ENCODE measurements around the gene GABRG3. TPM values are rescaled to one million over a fixed set of nuclear protein-coding genes. Genes with fewer than 3 reads are reported as not detected.

The GABRG3 gene
- total RNA-seq, 1 donor from 2014 or later = not detected

DNA sequence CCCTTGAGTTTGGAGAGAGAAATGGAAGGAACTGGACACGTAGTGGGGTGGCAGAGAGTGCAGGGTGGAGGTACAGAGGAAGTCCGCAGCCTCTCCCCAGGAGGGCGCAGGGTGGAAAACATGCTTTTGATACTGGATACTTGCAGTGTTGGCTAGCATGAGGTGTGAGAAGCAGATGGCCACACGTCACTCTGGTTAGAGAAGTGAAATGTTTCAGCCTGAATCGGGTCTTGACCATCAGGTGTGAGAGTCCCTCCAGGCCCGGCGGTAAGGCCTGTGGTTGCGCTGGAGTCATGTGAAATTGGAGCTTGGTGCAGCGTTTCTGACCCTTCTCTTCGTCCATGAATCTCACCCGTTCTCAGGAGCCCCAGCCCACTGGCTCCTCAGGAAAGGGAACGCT lies 93.1 kb downstream of the GABRG3 start:
- no peak for DNase-seq (ENCODE audit: low read depth in 2 of 2)

DNA sequence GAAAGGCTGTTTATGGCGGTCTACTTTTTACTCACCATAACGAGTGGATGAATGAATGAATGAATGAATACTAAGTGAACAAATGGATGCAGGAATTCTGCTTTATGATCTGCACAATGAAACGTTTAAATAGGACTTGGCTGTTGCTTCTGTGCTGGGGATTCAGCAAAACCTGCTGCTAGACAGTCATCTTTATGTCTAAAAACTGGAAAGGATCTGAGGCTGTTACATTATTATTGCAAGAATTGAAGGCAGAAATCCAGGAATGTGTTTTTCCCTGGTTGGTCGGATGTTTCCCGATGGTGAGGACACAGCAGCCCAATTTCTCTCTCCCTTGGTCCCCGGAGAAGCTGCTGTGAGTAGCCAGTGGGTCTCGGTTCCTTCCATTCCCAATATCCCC lies 94.2 kb downstream of the GABRG3 start:
- DNase-seq (ENCODE audit: low read depth in 2 of 2) = no peak

DNA sequence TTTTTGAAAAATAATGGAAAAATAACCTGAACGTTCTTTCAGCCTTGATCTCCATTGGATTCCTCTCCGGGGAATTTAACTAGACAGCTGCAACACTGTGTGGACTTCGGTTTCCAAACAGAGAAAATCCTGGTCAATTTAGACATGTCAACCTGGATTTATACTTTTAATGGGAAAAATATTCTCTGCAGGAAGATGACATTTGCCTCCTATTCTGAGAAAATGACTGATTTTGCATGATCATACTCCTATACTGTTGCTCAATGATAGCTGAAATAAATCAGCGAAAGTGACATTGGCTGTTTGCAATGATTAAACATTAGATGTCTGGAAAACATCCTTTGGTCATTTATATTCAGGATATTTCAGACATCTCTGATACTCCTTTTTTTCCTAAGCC lies 94.8 kb downstream of the GABRG3 start:
- DNase-seq (ENCODE audit: low read depth in 2 of 2) = no peak

GRCh38 chr15:27066446-27066845 lies 95.5 kb downstream of the GABRG3 start:
- DNase-seq (ENCODE audit: low read depth in 2 of 2) = no peak

DNA sequence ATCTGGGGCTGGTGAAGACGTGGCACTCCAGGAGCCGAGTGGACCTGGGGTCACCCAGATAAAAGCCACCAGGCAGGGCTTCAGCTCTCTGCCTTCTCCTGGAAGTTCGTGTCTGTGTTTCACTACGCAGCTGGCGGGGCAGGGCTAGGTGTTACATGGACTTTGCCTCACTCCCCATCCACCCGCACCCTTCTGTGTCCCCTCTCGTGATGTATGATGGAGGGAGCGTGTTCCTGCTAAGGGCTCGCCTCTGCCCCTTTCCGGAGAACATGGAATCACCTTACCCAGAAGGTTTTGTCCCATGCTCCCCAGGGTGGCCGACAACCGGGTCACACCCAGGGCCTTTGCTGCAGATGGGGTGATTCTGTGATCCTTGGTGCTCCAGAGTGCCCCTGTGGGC lies 96.2 kb downstream of the GABRG3 start:
- DNase-seq (ENCODE audit: low read depth in 2 of 2) = no peak

DNA sequence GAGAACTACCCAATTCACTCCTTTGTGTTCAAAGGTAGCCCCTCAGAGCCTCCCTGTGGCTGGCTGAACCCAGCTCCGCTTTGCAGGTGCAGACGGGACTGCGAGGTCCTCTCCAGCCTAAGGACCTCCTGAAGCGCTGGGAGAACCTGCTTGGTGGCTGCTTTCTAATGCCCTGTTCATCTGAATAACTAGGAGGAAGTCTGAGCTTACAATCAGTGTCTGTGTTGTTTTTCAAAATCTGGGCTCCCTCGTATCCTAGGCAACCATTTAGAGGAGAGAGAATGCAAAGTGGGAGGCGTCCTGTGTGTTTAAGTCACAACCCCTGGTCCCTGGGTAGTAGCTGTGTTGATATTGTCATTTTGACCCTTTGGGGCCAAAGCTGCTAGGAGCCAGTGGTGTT lies 99.9 kb downstream of the GABRG3 start:
- no peak for DNase-seq (ENCODE audit: low read depth in 2 of 2)

DNA sequence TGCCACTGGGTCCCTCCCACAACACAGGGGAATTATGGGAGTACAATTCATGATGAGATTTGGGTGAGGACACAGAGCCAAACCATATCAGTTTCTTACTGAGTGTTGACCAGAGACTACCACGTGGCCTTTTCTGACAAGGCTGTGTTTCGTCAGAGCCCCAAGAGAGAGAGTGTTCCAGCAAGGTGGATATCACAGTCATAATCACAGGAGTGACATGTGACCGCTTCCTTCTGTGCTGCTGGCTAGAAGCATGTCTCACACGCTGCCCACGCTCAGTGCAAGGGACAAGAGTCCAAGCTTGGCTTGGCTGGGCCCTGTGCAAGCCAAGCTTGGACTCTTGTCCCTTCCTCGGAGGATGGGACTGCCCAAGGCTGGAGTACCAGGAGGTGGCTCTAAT lies 103.2 kb downstream of the GABRG3 start:
- no peak for DNase-seq (ENCODE audit: low read depth in 2 of 2)

DNA sequence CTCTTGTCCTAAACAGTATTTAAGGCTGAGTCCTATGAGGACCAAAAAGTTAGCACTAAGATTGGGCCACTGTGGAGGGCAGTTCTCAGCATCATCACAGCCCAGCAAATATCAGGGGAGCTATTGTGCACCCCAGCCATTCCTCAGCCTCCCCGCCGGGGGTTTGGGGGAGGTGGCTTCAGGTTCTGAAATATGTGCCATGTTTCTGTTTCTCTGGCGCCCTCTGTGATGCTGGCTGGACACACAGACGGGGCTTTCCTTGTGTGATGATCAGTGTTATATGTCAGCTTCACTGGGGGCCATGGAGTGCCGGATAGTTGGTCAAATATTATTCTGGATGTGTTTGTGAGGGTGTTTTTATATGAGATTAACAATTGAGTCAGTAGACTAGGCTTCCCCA lies 106.8 kb downstream of the GABRG3 start:
- DNase-seq (ENCODE audit: low read depth in 2 of 2) = no peak

DNA sequence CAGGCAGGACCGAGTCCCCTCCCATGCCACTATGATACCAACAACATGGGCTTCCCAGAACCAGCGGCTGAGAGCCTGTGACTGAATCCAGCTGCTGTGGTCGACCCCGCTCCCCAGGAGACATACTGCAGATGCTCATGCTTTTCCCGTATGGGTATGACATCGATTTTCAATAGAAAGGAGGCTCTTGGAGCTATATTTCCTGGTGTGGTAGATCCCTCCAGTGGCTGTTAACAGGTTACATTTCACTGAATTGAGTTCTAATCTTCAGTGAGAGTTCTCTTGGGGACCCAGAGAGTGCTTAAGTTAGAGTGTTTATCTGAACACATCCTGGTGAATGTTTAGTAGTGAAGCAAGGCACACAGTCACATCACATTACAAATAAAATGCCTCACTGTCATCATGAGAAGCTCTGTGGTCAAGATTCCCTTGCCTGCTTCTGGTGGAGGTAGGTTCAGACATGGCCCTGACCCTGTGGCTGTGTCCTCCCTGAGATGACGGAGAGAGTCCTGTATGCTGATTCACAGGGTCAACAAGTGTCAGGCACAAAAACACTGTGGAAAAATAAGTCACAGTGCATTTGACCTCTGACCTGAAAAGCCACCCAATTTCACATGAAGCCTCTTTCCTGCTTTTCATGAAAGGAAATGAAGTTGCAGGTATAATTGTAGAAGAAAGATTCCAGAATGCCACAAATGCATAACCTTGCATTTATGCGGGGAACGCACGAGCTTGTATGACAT lies 110.9 kb downstream of the GABRG3 start:
- no peak for DNase-seq (ENCODE audit: low read depth in 2 of 2)

- DNase-seq (ENCODE audit: low read depth in 2 of 2) = no peak
These were observed 111.5 kb downstream of the GABRG3 start for GRCh38 chr15:27082526-27082925.

DNA sequence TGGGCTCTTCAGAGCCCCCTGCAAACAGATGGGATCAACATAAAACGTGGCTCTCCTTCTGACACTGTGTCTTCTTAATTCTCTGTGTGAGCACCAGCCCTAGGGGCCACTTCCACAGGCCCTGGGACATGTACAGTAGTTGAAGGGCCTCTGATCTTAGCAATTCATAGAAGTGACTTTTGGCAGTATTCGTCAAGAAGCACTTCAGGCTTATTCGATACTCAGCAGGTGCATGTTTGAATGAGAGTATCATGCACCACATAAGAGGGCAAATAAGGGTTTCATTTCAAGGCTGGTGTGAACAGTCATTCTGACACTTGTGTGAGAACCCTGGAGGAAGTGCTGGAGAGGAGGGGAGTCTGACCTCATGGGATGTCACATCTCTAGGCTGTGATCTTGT lies 113.9 kb downstream of the GABRG3 start:
- DNase-seq (ENCODE audit: low read depth in 2 of 2) = no peak

DNA sequence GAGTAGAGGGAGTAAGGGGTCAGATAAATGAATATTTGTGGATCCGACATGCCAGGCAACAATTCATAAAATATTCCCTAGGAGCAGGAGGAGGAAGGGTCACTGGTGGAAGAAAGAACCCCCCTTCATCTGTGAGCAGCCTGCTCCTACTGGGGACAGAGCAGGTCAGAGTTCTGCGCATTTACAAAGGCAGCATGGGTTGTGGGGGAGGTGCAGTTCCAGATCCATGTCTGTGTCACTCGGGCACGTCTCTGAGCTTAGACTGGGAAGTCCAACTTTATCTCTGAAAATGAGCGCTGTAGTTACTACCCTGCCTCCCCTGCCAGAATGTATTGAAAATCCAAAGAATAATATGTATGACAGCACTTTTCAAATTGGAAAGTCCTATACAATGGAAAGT lies 115.2 kb downstream of the GABRG3 start:
- no peak for DNase-seq (ENCODE audit: low read depth in 2 of 2)

DNA sequence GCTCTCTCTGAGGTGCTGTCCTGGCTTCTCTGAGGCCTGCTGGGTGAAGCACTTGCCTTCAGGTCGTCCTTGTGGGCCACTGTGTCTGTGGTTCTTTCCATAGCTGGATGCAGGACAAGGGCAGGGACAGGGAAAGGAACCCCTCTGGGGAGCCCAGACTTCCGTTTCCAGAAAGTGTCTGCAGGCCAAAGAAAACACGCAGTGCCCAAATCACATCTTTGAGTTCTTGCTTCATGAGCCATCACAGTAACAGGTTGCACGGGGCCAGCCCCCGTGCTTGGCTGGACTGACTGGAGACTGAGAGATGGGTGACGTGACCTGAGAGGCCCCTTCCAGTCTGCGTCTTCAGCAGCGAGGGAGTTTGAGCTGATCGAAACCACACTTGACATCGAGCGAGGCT lies 115.8 kb downstream of the GABRG3 start:
- no peak for DNase-seq (ENCODE audit: low read depth in 2 of 2)

- no peak for DNase-seq (ENCODE audit: low read depth in 2 of 2)
These were observed 116.9 kb downstream of the GABRG3 start for GRCh38 chr15:27087651-27088583.

- no peak for DNase-seq (ENCODE audit: low read depth in 2 of 2)
These were observed 117.7 kb downstream of the GABRG3 start for GRCh38 chr15:27088584-27089232.

GRCh38 chr15:27089233-27089586 lies 118.2 kb downstream of the GABRG3 start:
- DNase-seq (ENCODE audit: low read depth in 2 of 2) = no peak

DNA sequence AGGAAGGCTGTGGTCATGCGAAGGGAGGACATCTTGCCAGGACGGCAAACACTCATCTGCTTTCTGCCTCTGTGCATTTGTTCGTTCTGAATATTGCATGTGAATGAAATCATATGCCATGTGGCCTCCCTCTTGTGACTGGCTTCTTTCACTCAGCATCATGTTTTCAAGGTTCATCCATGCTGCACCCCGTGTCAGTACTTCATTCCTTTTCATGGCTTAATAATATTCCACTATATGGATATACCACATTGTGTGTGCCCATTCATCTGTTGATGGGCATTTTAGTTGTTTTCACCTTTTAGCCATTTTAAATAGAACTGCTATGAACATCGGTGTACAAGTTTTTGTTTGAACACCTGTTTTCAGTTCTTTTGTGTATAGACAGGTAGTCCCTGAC lies 118.7 kb downstream of the GABRG3 start:
- DNase-seq (ENCODE audit: low read depth in 2 of 2) = no peak

GRCh38 chr15:27091270-27091940 lies 120.4 kb downstream of the GABRG3 start:
- DNase-seq (ENCODE audit: low read depth in 2 of 2) = no peak

GRCh38 chr15:27092390-27092789 lies 121.4 kb downstream of the GABRG3 start:
- no peak for DNase-seq (ENCODE audit: low read depth in 2 of 2)

DNA sequence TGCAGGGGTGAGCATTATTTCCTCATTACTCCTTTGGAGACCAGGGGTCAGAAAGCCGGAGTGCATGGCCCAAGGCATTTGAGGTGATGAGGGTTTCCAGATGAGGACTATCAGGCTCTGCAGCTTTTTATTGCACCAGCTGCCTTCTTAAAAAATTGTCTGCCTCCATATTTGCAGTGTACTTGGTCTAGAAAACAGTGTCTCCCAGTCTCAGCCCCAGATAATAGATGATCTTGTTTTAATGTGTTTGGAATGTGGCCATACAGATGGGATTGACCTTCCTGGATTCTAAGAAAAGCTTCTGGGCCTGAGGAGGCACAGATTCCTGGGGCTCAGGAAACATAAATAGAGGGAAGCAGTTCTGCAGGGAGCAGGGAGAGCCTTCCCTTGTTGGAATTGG lies 123.3 kb downstream of the GABRG3 start:
- DNase-seq (ENCODE audit: low read depth in 2 of 2) = no peak

DNA sequence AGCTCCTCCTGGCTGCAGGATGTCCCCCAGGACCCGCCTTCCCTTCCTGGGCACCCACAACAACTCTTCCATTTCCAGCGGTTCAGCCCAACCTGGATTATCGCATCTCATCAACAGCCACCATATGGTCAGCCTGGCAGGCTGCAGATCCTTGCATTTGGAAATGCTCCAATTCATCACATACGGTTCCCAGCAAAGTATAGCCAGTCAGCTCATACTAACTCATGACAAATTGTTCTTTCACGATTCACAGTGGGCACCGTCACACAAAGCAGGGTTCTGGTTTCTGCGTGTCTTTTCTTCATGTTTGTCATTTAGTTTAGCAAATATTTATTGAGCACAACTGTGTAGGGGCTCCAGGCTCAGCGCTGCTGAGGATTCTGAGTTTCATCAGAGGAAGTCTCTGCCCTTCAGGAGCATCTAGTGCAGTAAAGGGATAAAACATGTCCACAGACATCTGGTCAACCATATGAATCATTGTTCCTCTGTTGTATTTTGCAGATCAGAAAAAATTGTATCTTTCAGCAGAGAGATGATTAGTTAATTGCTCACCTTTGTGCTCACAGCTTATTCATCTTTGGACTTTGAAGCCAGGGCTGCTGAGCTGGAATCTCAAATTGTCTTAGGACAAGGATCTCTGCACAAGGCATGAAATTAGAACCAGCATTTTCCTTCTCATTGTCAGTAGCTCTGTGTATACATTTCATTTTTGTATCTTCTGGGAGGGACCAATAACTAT lies 125.1 kb downstream of the GABRG3 start:
- no peak for DNase-seq (ENCODE audit: low read depth in 2 of 2)
